PC-9 (cell line): ENCODE data around the gene PINLYP.

ENCODE experiments used
- EZH2 ChIP-seq: fragments of 200-600 bp; sonication (generic); IDR thresholded peaks from 2 replicates; pipeline ENCODE4 v1.8.0; 2017; ENCODE audit warnings: antibody characterized with exemption, low read depth
- TF ChIP-seq, protein P1 (sequence below): fragments of 200-600 bp; sonication (generic); conservative IDR thresholded peaks from 2 replicates; pipeline ENCODE4 v1.6.1; 2017; ENCODE audit warnings: mixed run types, antibody characterized with exemption, mild to moderate bottlenecking, moderate library complexity

DNA sequence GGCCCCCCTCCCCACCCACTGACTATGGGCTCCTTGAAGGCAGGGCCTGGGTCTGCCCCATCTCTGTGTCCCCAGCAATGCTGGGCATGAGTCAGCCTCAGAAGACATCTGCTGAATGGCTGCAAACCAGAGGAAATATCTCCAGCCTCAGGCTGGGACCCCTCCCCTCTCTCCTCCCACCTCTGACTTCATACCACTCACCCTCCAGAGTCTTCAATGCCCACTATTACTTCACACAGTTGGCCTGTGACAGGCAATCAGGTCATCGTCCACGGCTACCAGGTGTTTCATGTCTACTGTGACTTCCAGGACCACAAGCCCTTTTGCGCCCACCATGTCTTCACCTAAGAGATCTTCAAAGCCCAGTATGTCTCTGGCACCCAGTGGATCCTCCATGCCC lies 36.2 kb downstream of the PINLYP start, which contains the start of gene SRRM5:
- TF ChIP-seq, protein P1, sequence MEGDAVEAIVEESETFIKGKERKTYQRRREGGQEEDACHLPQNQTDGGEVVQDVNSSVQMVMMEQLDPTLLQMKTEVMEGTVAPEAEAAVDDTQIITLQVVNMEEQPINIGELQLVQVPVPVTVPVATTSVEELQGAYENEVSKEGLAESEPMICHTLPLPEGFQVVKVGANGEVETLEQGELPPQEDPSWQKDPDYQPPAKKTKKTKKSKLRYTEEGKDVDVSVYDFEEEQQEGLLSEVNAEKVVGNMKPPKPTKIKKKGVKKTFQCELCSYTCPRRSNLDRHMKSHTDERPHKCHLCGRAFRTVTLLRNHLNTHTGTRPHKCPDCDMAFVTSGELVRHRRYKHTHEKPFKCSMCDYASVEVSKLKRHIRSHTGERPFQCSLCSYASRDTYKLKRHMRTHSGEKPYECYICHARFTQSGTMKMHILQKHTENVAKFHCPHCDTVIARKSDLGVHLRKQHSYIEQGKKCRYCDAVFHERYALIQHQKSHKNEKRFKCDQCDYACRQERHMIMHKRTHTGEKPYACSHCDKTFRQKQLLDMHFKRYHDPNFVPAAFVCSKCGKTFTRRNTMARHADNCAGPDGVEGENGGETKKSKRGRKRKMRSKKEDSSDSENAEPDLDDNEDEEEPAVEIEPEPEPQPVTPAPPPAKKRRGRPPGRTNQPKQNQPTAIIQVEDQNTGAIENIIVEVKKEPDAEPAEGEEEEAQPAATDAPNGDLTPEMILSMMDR = no peak
- TF ChIP-seq EZH2 = no peak
